Measurements from ENCODE around the gene SCN2A.

GRCh38 chr2:165283342-165283741, 44.1 kb downstream of the SCN2A start:
- TF ChIP-seq CTCF (IDR thresholded peaks at IDR 0.05; ENCODE audit: insufficient read depth, low read length, poor library complexity, severe bottlenecking): no peak
- TF ChIP-seq EZH2phosphoT487 (conservative IDR thresholded peaks at IDR 0.05; ENCODE audit: low read length): no peak

All from SU-DHL-6 (cell line).